Measurements from ENCODE around the gene COL11A1.

DNA sequence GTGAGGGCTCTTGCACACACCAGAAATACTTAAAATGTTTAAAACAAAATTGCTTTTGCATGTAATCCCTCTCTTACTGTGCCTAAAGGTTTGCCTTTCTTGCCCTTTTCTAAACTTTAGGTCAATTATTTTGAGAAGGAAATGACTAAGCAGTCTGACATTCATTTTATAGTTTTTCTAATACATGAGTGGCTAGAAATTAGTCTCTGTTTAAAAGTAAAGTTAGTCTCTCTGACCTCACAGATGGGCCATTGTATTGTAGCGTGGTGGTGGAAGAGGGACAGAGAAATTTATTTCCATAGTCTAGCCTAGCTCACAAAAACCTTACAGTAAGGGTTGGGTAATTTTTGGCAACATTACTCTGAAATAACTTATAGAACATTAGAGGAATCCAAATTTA is 3.6 kb upstream of the COL11A1 start:
- TF ChIP-seq, protein P1, sequence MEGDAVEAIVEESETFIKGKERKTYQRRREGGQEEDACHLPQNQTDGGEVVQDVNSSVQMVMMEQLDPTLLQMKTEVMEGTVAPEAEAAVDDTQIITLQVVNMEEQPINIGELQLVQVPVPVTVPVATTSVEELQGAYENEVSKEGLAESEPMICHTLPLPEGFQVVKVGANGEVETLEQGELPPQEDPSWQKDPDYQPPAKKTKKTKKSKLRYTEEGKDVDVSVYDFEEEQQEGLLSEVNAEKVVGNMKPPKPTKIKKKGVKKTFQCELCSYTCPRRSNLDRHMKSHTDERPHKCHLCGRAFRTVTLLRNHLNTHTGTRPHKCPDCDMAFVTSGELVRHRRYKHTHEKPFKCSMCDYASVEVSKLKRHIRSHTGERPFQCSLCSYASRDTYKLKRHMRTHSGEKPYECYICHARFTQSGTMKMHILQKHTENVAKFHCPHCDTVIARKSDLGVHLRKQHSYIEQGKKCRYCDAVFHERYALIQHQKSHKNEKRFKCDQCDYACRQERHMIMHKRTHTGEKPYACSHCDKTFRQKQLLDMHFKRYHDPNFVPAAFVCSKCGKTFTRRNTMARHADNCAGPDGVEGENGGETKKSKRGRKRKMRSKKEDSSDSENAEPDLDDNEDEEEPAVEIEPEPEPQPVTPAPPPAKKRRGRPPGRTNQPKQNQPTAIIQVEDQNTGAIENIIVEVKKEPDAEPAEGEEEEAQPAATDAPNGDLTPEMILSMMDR (IDR thresholded peaks at IDR 0.05; ENCODE audit: low read depth, low read length), result no peak
- no peak for TF ChIP-seq EZH2phosphoT487 (IDR thresholded peaks at IDR 0.05; ENCODE audit: low read depth)
